ENCODE measurements around the gene PICK1. TPM values are rescaled to one million over a fixed set of nuclear protein-coding genes. Genes with fewer than 3 reads are reported as not detected.

The PICK1 gene
- total and polyA plus RNA-seq, 4 donors = 5.8 to 25.8 (median 13.1) TPM

GRCh38 chr22:38110008-38110862 lies 53.0 kb downstream of the PICK1 start, which contains the start of gene BAIAP2L2 (continued):
- TF ChIP-seq REST (IDR thresholded peaks at IDR 0.05) = no peak

- H3K4me1 ChIP-seq (ENCODE audit: control insufficient read depth in 4 of 4, insufficient read depth in 4 of 4, low read length in 3 of 4) = peaks cover 11 to 25% (median 19%) of the 10 kb centered on the region in 4 donors
- H3K9me3 ChIP-seq (ENCODE audit: control insufficient read depth in 4 of 4, low read length in 3 of 4) = no peaks in the 10 kb centered on the region
- DNase-seq (ENCODE audit: low spot score) = no peak
- H3K36me3 ChIP-seq (ENCODE audit: control insufficient read depth in 4 of 4, insufficient read depth in 3 of 4, low read depth in 1 of 4, low read length in 3 of 4) = no peaks in the 10 kb centered on the region
- no peak overlapping the region for H3K4me3 ChIP-seq (ENCODE audit: low read depth in 1 of 3, low read length in 3 of 3)
- H3K27ac ChIP-seq (ENCODE audit: low read depth in 1 of 2, low read length in 2 of 2) = no peak overlapping the region
- WGBS = 81% methylated on average over 30 of the region's 30 CpGs
- TF ChIP-seq SP1 (IDR thresholded peaks at IDR 0.05) (no peak), FOXA2 (IDR thresholded peaks at IDR 0.05) (no peak), JUND (IDR thresholded peaks at IDR 0.05) (no peak), NR2F2 (IDR thresholded peaks at IDR 0.05) (no peak), HNF4A (conservative IDR thresholded peaks at IDR 0.05) (no peak), YY1 (IDR thresholded peaks at IDR 0.05) (no peak), REST (IDR thresholded peaks at IDR 0.05) (no peak), TAF1 (conservative IDR thresholded peaks at IDR 0.05) (no peak)
- no peak overlapping the region for H3K9ac ChIP-seq (ENCODE audit: low read depth in 1 of 2, low read length in 2 of 2)
- no peaks in the 10 kb centered on the region for H3K27me3 ChIP-seq (ENCODE audit: control insufficient read depth in 4 of 4, insufficient read depth in 4 of 4, low read length in 3 of 4)
These were observed 54.0 kb downstream of the PICK1 start for GRCh38 chr22:38110863-38111852.

GRCh38 chr22:38111925-38112355 lies 54.7 kb downstream of the PICK1 start:
- no peak for DNase-seq (ENCODE audit: low spot score)
- no peak for TF ChIP-seq FOXA1 (IDR thresholded peaks at IDR 0.05)
- TF ChIP-seq RXRA (IDR thresholded peaks at IDR 0.05) = peak; percentile 74 to 83
- 40% methylated on average over 11 of the region's 11 CpGs for WGBS
- no peak overlapping the region for H3K4me3 ChIP-seq (ENCODE audit: low read depth in 1 of 3, low read length in 3 of 3)
- H3K9ac ChIP-seq (ENCODE audit: low read depth in 1 of 2, low read length in 2 of 2) = no peak overlapping the region
- peaks cover 11 to 25% (median 19%) of the 10 kb centered on the region in 4 donors for H3K4me1 ChIP-seq (ENCODE audit: control insufficient read depth in 4 of 4, insufficient read depth in 4 of 4, low read length in 3 of 4)
- H3K27ac ChIP-seq (ENCODE audit: low read depth in 1 of 2, low read length in 2 of 2) = no peak overlapping the region
- no peaks in the 10 kb centered on the region for H3K9me3 ChIP-seq (ENCODE audit: control insufficient read depth in 4 of 4, low read length in 3 of 4)
- H3K36me3 ChIP-seq (ENCODE audit: control insufficient read depth in 4 of 4, insufficient read depth in 3 of 4, low read depth in 1 of 4, low read length in 3 of 4) = no peaks in the 10 kb centered on the region
- no peaks in the 10 kb centered on the region for H3K27me3 ChIP-seq (ENCODE audit: control insufficient read depth in 4 of 4, insufficient read depth in 4 of 4, low read length in 3 of 4)

Data from liver (tissue), 9 donors.